Endodermal cell (in vitro differentiated cells): Measurements from ENCODE around the gene TMBIM6. TPM values are rescaled to one million over a fixed set of nuclear protein-coding genes. Genes with fewer than 3 reads are reported as not detected.
"Not testable (repeated sequence)": the region's sequence is repeated elsewhere in the genome, so short reads cannot be mapped to it uniquely, and the experiment has no call there.

Experiments used
- DNase-seq: peaks from one replicate; pipeline ENCODE4 v3.0.0-alpha.2; 2017
- H3K27ac ChIP-seq: 2 replicates; pipeline ENCODE4 v1.5.1; 2013; ENCODE audit warnings: mild to moderate bottlenecking, low read depth, low read length, moderate library complexity
- H3K27me3 ChIP-seq: 2 replicates; pipeline ENCODE4 v1.6.1; 2013; ENCODE audit warnings: mild to moderate bottlenecking, low read length, moderate library complexity; ENCODE audit not compliant: insufficient read depth, control insufficient read depth, poor library complexity, severe bottlenecking
- H3K36me3 ChIP-seq: 2 replicates; pipeline ENCODE4 v1.7.0; 2013; ENCODE audit warnings: mild to moderate bottlenecking, low read length, moderate library complexity; ENCODE audit not compliant: control insufficient read depth, insufficient read depth
- H3K4me1 ChIP-seq: one replicate; pipeline ENCODE4 v1.7.0; 2013; ENCODE audit warnings: low read length; ENCODE audit not compliant: control insufficient read depth, insufficient read depth
- H3K4me3 ChIP-seq: 2 replicates; pipeline ENCODE4 v1.5.1; 2013; ENCODE audit warnings: mild to moderate bottlenecking, low read length, moderate library complexity
- H3K9ac ChIP-seq: 2 replicates; pipeline ENCODE4 v1.6.1; 2013; ENCODE audit warnings: mild to moderate bottlenecking, low read length, moderate library complexity; ENCODE audit not compliant: poor library complexity, severe bottlenecking; ENCODE audit errors: extremely low read depth
- H3K9me3 ChIP-seq: 2 replicates; pipeline ENCODE4 v1.6.1; 2013; ENCODE audit warnings: mild to moderate bottlenecking, low read length, moderate library complexity; ENCODE audit not compliant: control insufficient read depth
- H3K27ac Mint-ChIP-seq: 2 replicates; pipeline ENCODE4 v1.8.0; 2020; ENCODE audit warnings: mixed read lengths
- H3K27me3 Mint-ChIP-seq: 2 replicates; pipeline ENCODE4 v1.8.0; 2021; ENCODE audit warnings: mild to moderate bottlenecking, mixed read lengths; ENCODE audit not compliant: insufficient read depth
- H3K36me3 Mint-ChIP-seq: 2 replicates; pipeline ENCODE4 v1.8.0; 2020; ENCODE audit warnings: low read depth, mixed read lengths
- H3K4me1 Mint-ChIP-seq: 2 replicates; pipeline ENCODE4 v1.8.0; 2020; ENCODE audit warnings: mixed read lengths
- H3K4me3 Mint-ChIP-seq: 2 replicates; pipeline ENCODE4 v1.8.0; 2020; ENCODE audit warnings: mild to moderate bottlenecking, moderate library complexity, mixed read lengths
- H3K9me3 Mint-ChIP-seq: 2 replicates; pipeline ENCODE4 v1.8.0; 2020; ENCODE audit warnings: mild to moderate bottlenecking, mixed read lengths
- CTCF ChIP-seq: fragments of 200-600 bp; sonication (generic); conservative IDR thresholded peaks from 2 replicates; pipeline ENCODE4 v1.5.0; 2021; ENCODE audit warnings: antibody characterized with exemption, mild to moderate bottlenecking
- WGBS, 2 experiments: methylation state at CpG; one replicate each; pipeline versions ENCODE4 v1.1.5 to v1.1.7; 2013; ENCODE audit warnings: missing lambda C conversion rate in 2 of 2, mixed read lengths in 1 of 2; ENCODE audit not compliant: insufficient coverage in 1 of 2, insufficient read length in 1 of 2; 5-methylcytosine and 5-hydroxymethylcytosine counted together
- total RNA-seq, 2 donors: library from RNA; stranded (reverse); fragmentation: NEBNext Ultra II Directional in 1 of 2; extraction: Animal tissue kit (Norgen Biotek cat#: 25700) in 1 of 2; gene quantifications; 2 replicates in 1 of 2; 3 replicates in 1 of 2; pipeline ENCODE4 v1.2.1, GENCODE V29; 2021

TMBIM6 gene
- total RNA-seq, 2 donors from 2014 or later = 426 to 455 TPM

GRCh38 chr12:49707128-49707811, 34.1 kb upstream of the TMBIM6 start, which contains the start of gene FMNL3:
Gene FMNL3 (minus strand): TSS chr12:49707405. CDS start chr12:49707180, 225 bp downstream.
- Mint-ChIP-seq H3K27ac (peak within 1 kb of the TSS; percentile 60), H3K9me3 (no peaks in the 10 kb centered on the region), H3K4me1 (peaks cover 20% of the 10 kb centered on the region), H3K36me3 (no peaks in the 10 kb centered on the region), H3K4me3 (peak within 1 kb of the TSS; percentile 81), H3K27me3 (peaks cover 44% of the 10 kb centered on the region)
- peak within 1 kb of the TSS; percentile 27 for H3K27ac ChIP-seq
- no peaks in the 10 kb centered on the region for H3K9me3 ChIP-seq
- TF ChIP-seq CTCF = peak; percentile 97
- H3K9ac ChIP-seq = peak within 1 kb of the TSS; percentile 65
- H3K4me3 ChIP-seq = peak within 1 kb of the TSS; percentile 88
- peaks cover 21% of the 10 kb centered on the region for H3K27me3 ChIP-seq
- DNase-seq = peak; percentile 100
- WGBS, 2 experiments = 1% methylated on average over 25 to 92 of the region's 93 CpGs
- H3K4me1 ChIP-seq = peaks cover 10% of the 10 kb centered on the region
- H3K36me3 ChIP-seq = no peaks in the 10 kb centered on the region

- H3K4me3 ChIP-seq = no peak overlapping the region
- H3K9me3 ChIP-seq = no peaks in the 10 kb centered on the region
- no peak for DNase-seq
- peak; percentile 18 for TF ChIP-seq CTCF
- H3K27me3 ChIP-seq = peaks cover 21% of the 10 kb centered on the region
- H3K36me3 Mint-ChIP-seq = no peaks in the 10 kb centered on the region
- WGBS, 2 experiments = 25 to 66% methylated on average over 4 to 11 of the region's 11 CpGs
- peaks cover 16% of the 10 kb centered on the region for H3K4me1 Mint-ChIP-seq
- H3K4me1 ChIP-seq = peaks cover 10% of the 10 kb centered on the region
- no peaks in the 10 kb centered on the region for H3K36me3 ChIP-seq
- H3K4me3 Mint-ChIP-seq = peak overlapping the region; percentile 81
- H3K27ac Mint-ChIP-seq = no peak overlapping the region
- peaks cover 44% of the 10 kb centered on the region for H3K27me3 Mint-ChIP-seq
- no peak overlapping the region for H3K9ac ChIP-seq
- no peaks in the 10 kb centered on the region for H3K9me3 Mint-ChIP-seq
- no peak overlapping the region for H3K27ac ChIP-seq
Measured at GRCh38 chr12:49707812-49708147, 33.6 kb upstream of the TMBIM6 start.

GRCh38 chr12:49708851-49709250, 32.5 kb upstream of the TMBIM6 start:
- no peak for TF ChIP-seq CTCF
- Mint-ChIP-seq H3K4me1 (peaks cover 13% of the 10 kb centered on the region), H3K27me3 (peaks cover 44% of the 10 kb centered on the region), H3K36me3 (no peaks in the 10 kb centered on the region), H3K4me3 (no peak overlapping the region), H3K27ac (no peak overlapping the region), H3K9me3 (no peaks in the 10 kb centered on the region)
- H3K27ac ChIP-seq = no peak overlapping the region
- H3K9me3 ChIP-seq = no peaks in the 10 kb centered on the region
- no peaks in the 10 kb centered on the region for H3K36me3 ChIP-seq
- 91% methylated on average over 3 of the region's 3 CpGs; no CpG with 5 or more reads in 1 of the 2 experiments for WGBS, 2 experiments
- H3K4me1 ChIP-seq = peaks cover 10% of the 10 kb centered on the region
- H3K4me3 ChIP-seq = no peak overlapping the region
- H3K9ac ChIP-seq = no peak overlapping the region
- peaks cover 21% of the 10 kb centered on the region for H3K27me3 ChIP-seq
- no peak for DNase-seq

- H3K4me1 ChIP-seq, H3K9ac ChIP-seq, H3K27me3 ChIP-seq, H3K27ac Mint-ChIP-seq, H3K4me1 Mint-ChIP-seq, H3K4me3 Mint-ChIP-seq, H3K27ac ChIP-seq, H3K9me3 ChIP-seq, H3K4me3 ChIP-seq, H3K36me3 Mint-ChIP-seq, DNase-seq, H3K9me3 Mint-ChIP-seq, H3K36me3 ChIP-seq: not testable (repeated sequence)
- H3K27me3 Mint-ChIP-seq = peaks cover 40% of the 10 kb centered on the region
- 85 to 100% methylated on average over 2 to 3 of the region's 3 CpGs for WGBS, 2 experiments
Measured at GRCh38 chr12:49713952-49714351, 27.4 kb upstream of the TMBIM6 start.
